ENCODE results near the gene ATCAY.
A peak's percentile ranks its signal among the peaks of the same experiment; 100 is the strongest.
"Not testable (repeated sequence)": the region's sequence is repeated elsewhere in the genome, so short reads cannot be mapped to it uniquely, and the experiment has no call there.

The ATCAY gene

GRCh38 chr19:3950871-3951861 lies 70.7 kb downstream of the ATCAY start:
- DNase-seq = no peak

GRCh38 chr19:3952755-3953276 lies 72.3 kb downstream of the ATCAY start:
- DNase-seq = not testable (repeated sequence)

- DNase-seq = no peak
Measured at GRCh38 chr19:3954107-3954506, 73.6 kb downstream of the ATCAY start.

GRCh38 chr19:3955276-3955675 lies 74.8 kb downstream of the ATCAY start:
- not testable (repeated sequence) for DNase-seq

- DNase-seq = no peak
Measured at GRCh38 chr19:3955688-3956087, 75.2 kb downstream of the ATCAY start.

- no peak for DNase-seq
Measured at GRCh38 chr19:3958836-3959765, 78.6 kb downstream of the ATCAY start.

GRCh38 chr19:3959766-3960131 lies 79.3 kb downstream of the ATCAY start:
- DNase-seq = no peak

GRCh38 chr19:3961007-3961406 lies 80.5 kb downstream of the ATCAY start:
- DNase-seq = no peak

GRCh38 chr19:3963458-3964255 lies 83.2 kb downstream of the ATCAY start:
- DNase-seq = no peak

GRCh38 chr19:3964256-3965194 lies 84.0 kb downstream of the ATCAY start:
- DNase-seq = no peak

- no peak for DNase-seq
Measured at GRCh38 chr19:3966051-3967017, 85.8 kb downstream of the ATCAY start.

- not testable (repeated sequence) for DNase-seq
Measured at GRCh38 chr19:3967983-3968382, 87.5 kb downstream of the ATCAY start.

GRCh38 chr19:3968556-3969434 lies 88.3 kb downstream of the ATCAY start:
- DNase-seq = no peak

- no peak for DNase-seq
Measured at GRCh38 chr19:3969435-3970312, 89.2 kb downstream of the ATCAY start.

- no peak for DNase-seq
Measured at GRCh38 chr19:3970313-3970807, 89.9 kb downstream of the ATCAY start.

- peak; percentile 97 for DNase-seq
Measured at GRCh38 chr19:3970808-3971598, 90.5 kb downstream of the ATCAY start, which contains the start of gene DAPK3. Gene DAPK3, minus strand, starts transcription at chr19:3971099. Its CDS starts 1,364 bp downstream, at chr19:3969735.

- DNase-seq = no peak
Measured at GRCh38 chr19:3975144-3975543, 94.7 kb downstream of the ATCAY start.
